Loucy (cell line): Measurements from ENCODE around the gene RHBDD2.

Experiments
- H2AFZ ChIP-seq: fragments of 200-600 bp; sonication (generic); 2 replicates; pipeline ENCODE4 v1.6.0; 2016; ENCODE audit warnings: antibody characterized with exemption, mild to moderate bottlenecking, low read length, moderate library complexity
- H3F3A ChIP-seq: fragments of 200-600 bp; 2 replicates; pipeline ENCODE4 v1.6.0; 2016; ENCODE audit warnings: antibody characterized with exemption, low read depth, mild to moderate bottlenecking
- H3K27me3 ChIP-seq: fragments of 200-600 bp; sonication (generic); 2 replicates; pipeline ENCODE4 v1.6.1; 2014; ENCODE audit warnings: low read length, mild to moderate bottlenecking; ENCODE audit not compliant: insufficient read depth, poor library complexity, severe bottlenecking
- H3K36me3 ChIP-seq: fragments of 200-600 bp; sonication (generic); 2 replicates; pipeline ENCODE4 v1.6.1; 2016; ENCODE audit warnings: low read length; ENCODE audit not compliant: insufficient read depth
- H3K4me1 ChIP-seq: fragments of 200-600 bp; sonication (generic); 2 replicates; pipeline ENCODE4 v1.5.1; 2014; ENCODE audit warnings: low read length, mild to moderate bottlenecking; ENCODE audit not compliant: insufficient read depth, poor library complexity, severe bottlenecking
- H3K4me2 ChIP-seq: fragments of 200-600 bp; sonication (generic); 2 replicates; pipeline ENCODE4 v1.6.0; 2014; ENCODE audit warnings: antibody characterized with exemption, low read length, low read depth, mild to moderate bottlenecking; ENCODE audit not compliant: poor library complexity, severe bottlenecking
- H3K4me3 ChIP-seq: fragments of 200-600 bp; sonication (generic); 2 replicates; pipeline ENCODE4 v1.5.1; 2014; ENCODE audit warnings: low read length, mild to moderate bottlenecking, mixed read lengths; ENCODE audit not compliant: poor library complexity, severe bottlenecking
- H3K79me2 ChIP-seq: fragments of 200-600 bp; sonication (generic); 2 replicates; pipeline ENCODE4 v1.6.1; 2014; ENCODE audit warnings: low read length; ENCODE audit not compliant: insufficient read depth
- H3K9ac ChIP-seq: fragments of 200-600 bp; sonication (generic); 2 replicates; pipeline ENCODE4 v1.6.0; 2014; ENCODE audit warnings: mild to moderate bottlenecking, low read depth, low read length, moderate library complexity; ENCODE audit not compliant: poor library complexity, severe bottlenecking
- H3K9me2 ChIP-seq: fragments of 200-600 bp; sonication (generic); replicated peaks from 2 replicates; pipeline ENCODE4 v1.6.1; 2016; ENCODE audit warnings: low read depth, low read length, mixed read lengths
- H3K9me3 ChIP-seq: fragments of 200-600 bp; sonication (generic); 2 replicates; pipeline ENCODE4 v1.6.1; 2014; ENCODE audit warnings: mild to moderate bottlenecking, antibody characterized with exemption, low read length, low read depth; ENCODE audit not compliant: insufficient read depth
- H4K20me1 ChIP-seq: fragments of 200-600 bp; sonication (generic); 2 replicates; pipeline ENCODE4 v1.6.0; 2014; ENCODE audit warnings: antibody characterized with exemption, low read length, mild to moderate bottlenecking; ENCODE audit not compliant: insufficient read depth, poor library complexity, severe bottlenecking
- EZH2phosphoT487 ChIP-seq: fragments of 200-600 bp; IDR thresholded peaks from 2 replicates; pipeline ENCODE4 v1.6.1; 2018; ENCODE audit warnings: antibody characterized with exemption, mild to moderate bottlenecking, moderate library complexity, borderline replicate concordance
- TF ChIP-seq, protein P1 (sequence below): fragments of 200-600 bp; sonication (generic); conservative IDR thresholded peaks from 2 replicates; pipeline ENCODE4 v1.5.1; 2014; ENCODE audit warnings: mild to moderate bottlenecking, antibody characterized with exemption, low read length

The RHBDD2 gene

DNA sequence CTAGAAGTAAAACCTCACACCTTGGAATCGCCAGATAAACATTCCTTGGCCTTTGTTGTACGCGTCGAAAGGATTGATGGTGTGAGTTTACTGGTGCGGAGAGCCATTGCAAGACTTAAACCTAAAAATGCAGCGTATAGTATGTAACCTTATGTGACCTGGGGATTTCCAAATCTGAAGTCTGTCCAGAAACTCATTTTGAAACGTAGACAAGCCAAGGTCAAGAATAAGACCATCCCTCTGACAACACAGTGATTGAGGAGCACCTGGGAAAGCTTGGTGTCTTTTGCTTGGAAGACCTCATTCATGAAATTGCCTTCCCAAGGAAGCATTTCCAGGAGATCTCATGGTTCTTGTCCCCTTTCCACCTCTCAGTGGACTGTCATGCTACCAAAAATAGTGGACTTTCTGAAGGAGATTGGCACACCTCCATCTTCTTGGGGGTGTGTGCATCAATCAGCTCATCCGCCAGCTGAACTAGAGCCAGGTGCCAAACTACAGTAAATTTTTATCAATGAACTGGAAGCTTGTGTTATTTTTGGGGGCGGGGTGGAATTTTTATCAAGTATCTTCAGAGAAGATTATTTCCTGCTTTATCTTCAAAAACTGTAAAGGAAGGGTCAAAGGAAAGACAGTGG is 44.3 kb downstream of the RHBDD2 start:
- peaks cover 3% of the 10 kb centered on the region for H4K20me1 ChIP-seq
- H3K36me3 ChIP-seq: no peaks in the 10 kb centered on the region
- no peaks in the 10 kb centered on the region for H3F3A ChIP-seq
- no peak overlapping the region for H3K4me2 ChIP-seq
- no peak overlapping the region for H3K9ac ChIP-seq
- no peak overlapping the region for H2AFZ ChIP-seq
- no peaks in the 10 kb centered on the region; the same call in 1 of the 2 replicates for H3K79me2 ChIP-seq
- H3K4me1 ChIP-seq: no peaks in the 10 kb centered on the region
- H3K9me2 ChIP-seq: no peaks in the 10 kb centered on the region
- H3K4me3 ChIP-seq: no peak overlapping the region
- no peak for TF ChIP-seq EZH2phosphoT487
- TF ChIP-seq, protein P1, sequence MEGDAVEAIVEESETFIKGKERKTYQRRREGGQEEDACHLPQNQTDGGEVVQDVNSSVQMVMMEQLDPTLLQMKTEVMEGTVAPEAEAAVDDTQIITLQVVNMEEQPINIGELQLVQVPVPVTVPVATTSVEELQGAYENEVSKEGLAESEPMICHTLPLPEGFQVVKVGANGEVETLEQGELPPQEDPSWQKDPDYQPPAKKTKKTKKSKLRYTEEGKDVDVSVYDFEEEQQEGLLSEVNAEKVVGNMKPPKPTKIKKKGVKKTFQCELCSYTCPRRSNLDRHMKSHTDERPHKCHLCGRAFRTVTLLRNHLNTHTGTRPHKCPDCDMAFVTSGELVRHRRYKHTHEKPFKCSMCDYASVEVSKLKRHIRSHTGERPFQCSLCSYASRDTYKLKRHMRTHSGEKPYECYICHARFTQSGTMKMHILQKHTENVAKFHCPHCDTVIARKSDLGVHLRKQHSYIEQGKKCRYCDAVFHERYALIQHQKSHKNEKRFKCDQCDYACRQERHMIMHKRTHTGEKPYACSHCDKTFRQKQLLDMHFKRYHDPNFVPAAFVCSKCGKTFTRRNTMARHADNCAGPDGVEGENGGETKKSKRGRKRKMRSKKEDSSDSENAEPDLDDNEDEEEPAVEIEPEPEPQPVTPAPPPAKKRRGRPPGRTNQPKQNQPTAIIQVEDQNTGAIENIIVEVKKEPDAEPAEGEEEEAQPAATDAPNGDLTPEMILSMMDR: no peak
- no peaks in the 10 kb centered on the region for H3K9me3 ChIP-seq
- H3K27me3 ChIP-seq: no peaks in the 10 kb centered on the region

DNA sequence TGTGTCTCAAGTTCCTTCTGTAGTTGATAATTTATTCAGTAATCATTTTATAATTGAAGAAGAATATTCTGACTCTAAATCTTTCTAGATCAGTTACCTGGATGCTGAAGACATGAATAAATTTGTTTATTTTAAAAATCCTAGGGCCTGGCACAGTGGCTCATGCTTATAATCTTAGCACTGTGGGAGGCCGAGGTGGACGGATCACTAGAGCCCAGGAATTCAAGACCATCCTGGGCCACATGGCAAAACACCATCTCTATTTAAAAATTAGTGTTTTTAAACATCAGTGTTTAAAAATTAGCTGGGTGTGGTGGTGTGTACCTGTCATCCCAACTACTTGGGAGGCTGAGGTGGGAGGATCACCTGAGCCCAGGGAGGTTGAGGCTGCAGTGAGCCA is 45.4 kb downstream of the RHBDD2 start:
- no peaks in the 10 kb centered on the region; the same call in 1 of the 2 replicates for H3K79me2 ChIP-seq
- no peaks in the 10 kb centered on the region for H3K36me3 ChIP-seq
- no peak overlapping the region for H2AFZ ChIP-seq
- no peak for TF ChIP-seq EZH2phosphoT487
- TF ChIP-seq, protein P1: no peak
- no peaks in the 10 kb centered on the region for H3K27me3 ChIP-seq
- peaks cover 3% of the 10 kb centered on the region for H4K20me1 ChIP-seq
- H3K9ac ChIP-seq: no peak overlapping the region
- no peaks in the 10 kb centered on the region for H3K9me2 ChIP-seq
- no peak overlapping the region for H3K4me2 ChIP-seq
- H3F3A ChIP-seq: peaks cover 3% of the 10 kb centered on the region; the same call in 1 of the 2 replicates
- H3K9me3 ChIP-seq: no peaks in the 10 kb centered on the region
- no peak overlapping the region for H3K4me3 ChIP-seq
- peaks cover 9% of the 10 kb centered on the region for H3K4me1 ChIP-seq

DNA sequence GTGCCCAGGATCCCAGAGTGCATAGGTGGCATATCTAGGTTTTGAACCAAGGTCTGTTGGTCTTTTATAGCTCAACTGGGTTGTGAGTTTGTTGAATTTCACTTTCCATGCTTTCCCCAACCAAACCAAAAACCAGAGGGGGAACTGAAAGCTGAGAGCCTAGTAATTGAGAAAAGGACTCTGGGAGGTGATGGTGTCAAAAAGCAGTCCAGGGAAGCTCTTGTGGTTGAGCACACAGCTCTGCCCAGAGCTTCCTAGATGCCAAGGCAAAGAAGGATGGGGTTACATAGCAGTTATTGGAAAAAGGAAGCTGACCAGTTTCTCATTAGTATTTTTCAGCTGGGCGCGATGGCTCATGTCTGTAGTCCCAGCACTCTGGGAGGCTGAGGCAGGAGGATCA is 46.1 kb downstream of the RHBDD2 start:
- TF ChIP-seq EZH2phosphoT487: no peak
- TF ChIP-seq, protein P1: no peak

More for the DNA sequence above, 46.1 kb downstream of the RHBDD2 start:
- Histone ChIP-seq H3K9ac (no peak overlapping the region), H3K4me2 (no peak overlapping the region), H3K9me2 (no peaks in the 10 kb centered on the region), H3K9me3 (no peaks in the 10 kb centered on the region), H3K36me3 (no peaks in the 10 kb centered on the region), H3K79me2 (no peaks in the 10 kb centered on the region; the same call in 1 of the 2 replicates), H2AFZ (no peak overlapping the region), H3F3A (peaks cover 3% of the 10 kb centered on the region; the same call in 1 of the 2 replicates), H3K27me3 (no peaks in the 10 kb centered on the region), H4K20me1 (peaks cover 3% of the 10 kb centered on the region), H3K4me3 (no peak overlapping the region), H3K4me1 (peaks cover 9% of the 10 kb centered on the region)
